CD8-positive, alpha-beta memory T cell (primary cell): ENCODE data around the gene WIZ. TPM values are rescaled to one million over a fixed set of nuclear protein-coding genes. Genes with fewer than 3 reads are reported as not detected.

Source experiments
- CTCF ChIA-PET: fragments of 350-600 bp; sonication (Branson Sonifier 250); formaldehyde crosslinking; loops from one replicate; lab custom pipeline; 2021; ENCODE audit warnings: antibody characterized with exemption; lab: Charles Lee
- POLR2A ChIA-PET: fragments of 350-600 bp; sonication (Branson Sonifier 250); formaldehyde crosslinking; loops from one replicate; lab custom pipeline; 2021; ENCODE audit warnings: antibody characterized with exemption; lab: Charles Lee
- DNase-seq, 5 donors: peaks; one replicate each; pipeline versions ENCODE4 v3.0.0 to v3.0.0-alpha.2; 2020 to 2022; ENCODE audit warnings: mixed read lengths in 1 of 5
- H3K27ac ChIP-seq: one replicate; pipeline ENCODE4 v1.7.0; 2013; ENCODE audit warnings: low read depth, mild to moderate bottlenecking, low read length, moderate library complexity
- H3K27me3 ChIP-seq: 2 replicates; pipeline ENCODE4 v1.7.0; 2013; ENCODE audit warnings: low read length, mild to moderate bottlenecking; ENCODE audit not compliant: insufficient read depth, poor library complexity, severe bottlenecking
- H3K36me3 ChIP-seq: 2 replicates; pipeline ENCODE4 v1.7.0; 2013; ENCODE audit warnings: mild to moderate bottlenecking, low read length, moderate library complexity; ENCODE audit not compliant: insufficient read depth
- H3K4me1 ChIP-seq: 2 replicates; pipeline ENCODE4 v1.7.0; 2013; ENCODE audit warnings: mild to moderate bottlenecking, low read length, moderate library complexity; ENCODE audit not compliant: insufficient read depth
- H3K4me3 ChIP-seq: 2 replicates; pipeline ENCODE4 v1.7.0; 2013; ENCODE audit warnings: mild to moderate bottlenecking, low read length
- H3K9me3 ChIP-seq: 2 replicates; pipeline ENCODE4 v1.7.0; 2013; ENCODE audit warnings: mild to moderate bottlenecking, low read length
- H3K27ac Mint-ChIP-seq, 8 donors: one replicate each; pipeline ENCODE4 v1.8.0; 2020 to 2021; ENCODE audit warnings: mixed read lengths in 8 of 8, mild to moderate bottlenecking in 6 of 8, inconsistent platforms in 3 of 8, moderate library complexity in 3 of 8
- H3K27me3 Mint-ChIP-seq, 2 donors: one replicate each; pipeline ENCODE4 v1.8.0; 2020 to 2021; ENCODE audit warnings: mixed read lengths in 2 of 2, mild to moderate bottlenecking in 1 of 2, moderate library complexity in 1 of 2
- H3K36me3 Mint-ChIP-seq, 3 donors: one replicate each; pipeline ENCODE4 v1.8.0; 2020 to 2021; ENCODE audit warnings: mixed read lengths in 3 of 3, inconsistent platforms in 1 of 3, mild to moderate bottlenecking in 1 of 3
- H3K4me1 Mint-ChIP-seq, 3 donors: one replicate each; pipeline ENCODE4 v1.8.0; 2020 to 2021; ENCODE audit warnings: mixed read lengths in 3 of 3, inconsistent platforms in 1 of 3, mild to moderate bottlenecking in 1 of 3
- H3K4me3 Mint-ChIP-seq, 7 donors: one replicate each; pipeline ENCODE4 v1.8.0; 2020 to 2021; ENCODE audit warnings: mixed read lengths in 7 of 7, mild to moderate bottlenecking in 6 of 7, moderate library complexity in 4 of 7, inconsistent platforms in 2 of 7
- H3K9me3 Mint-ChIP-seq, 5 donors: one replicate each; pipeline ENCODE4 v1.8.0; 2020 to 2022; ENCODE audit warnings: mixed read lengths in 5 of 5, mild to moderate bottlenecking in 3 of 5, moderate library complexity in 2 of 5, inconsistent platforms in 1 of 5
- polyA plus RNA-seq: library from polyadenylated mRNA; unstranded; fragments of 300-500 nt; fragmentation: Illumina TruSeq; gene quantifications from one replicate; pipeline ENCODE4 v1.2.3, GENCODE V29; 2021
- total RNA-seq, 2 experiments: library from RNA; stranded (reverse); gene quantifications; one replicate each; pipeline ENCODE4 v1.2.3, GENCODE V29; 2021

The WIZ gene
- total and polyA plus RNA-seq, 3 experiments from 2014 or later = 1.8 to 31.2 (median 28.9) TPM

- Mint-ChIP-seq H3K4me3 (no peak overlapping the region), H3K27ac (peak overlapping the region in 1 of 8 donors; percentile 21), H3K27me3 (no peaks in the 10 kb centered on the region), H3K9me3 (no peaks in the 10 kb centered on the region), H3K36me3 (peaks cover 0 to 74% (median 2%) of the 10 kb centered on the region in 3 donors), H3K4me1 (peaks cover 19 to 43% (median 26%) of the 10 kb centered on the region in 3 donors)
- Histone ChIP-seq H3K27me3 (no peaks in the 10 kb centered on the region), H3K36me3 (peaks cover 37% of the 10 kb centered on the region), H3K27ac (no peak overlapping the region), H3K4me3 (no peak overlapping the region), H3K4me1 (peaks cover 22% of the 10 kb centered on the region), H3K9me3 (no peaks in the 10 kb centered on the region)
- DNase-seq = no peak
- ChIA-PET CTCF (interaction anchor here (0.9 kb wide), 1 partner anchor 46 kb away, joined by 3 read pairs; the partner anchor contains the start of gene AKAP8L), POLR2A (no interaction called here)
Observed at GRCh38 chr19:15373644-15374043, 76.1 kb downstream of the WIZ start.

- CTCF ChIA-PET = no interaction called here
- no peak overlapping the region for H3K27ac Mint-ChIP-seq
Observed at GRCh38 chr19:15372891-15373301, 76.9 kb downstream of the WIZ start.

DNA sequence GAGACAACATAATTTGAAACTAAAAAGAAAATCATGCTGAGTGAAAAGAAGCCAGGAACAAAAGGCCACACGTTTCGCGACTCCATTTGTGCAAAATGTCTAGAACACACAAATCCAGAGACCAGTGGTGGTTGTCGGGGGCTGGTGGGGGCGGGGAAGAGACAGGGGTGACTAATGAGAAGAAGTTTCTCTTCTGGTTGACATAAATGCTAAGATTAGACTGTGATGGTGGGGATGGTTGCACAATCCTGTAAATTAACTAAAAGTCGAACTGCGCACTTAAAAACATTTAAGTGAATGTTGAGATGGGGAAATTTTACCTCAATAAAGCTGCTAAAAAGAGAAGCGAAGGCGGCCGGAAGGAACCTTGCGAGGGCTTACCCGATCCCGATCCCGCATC is 77.3 kb downstream of the WIZ start:
- DNase-seq = no peak
- CTCF ChIA-PET = no interaction called here

More at GRCh38 chr19:15372891-15373301, 76.9 kb downstream of the WIZ start:
- no peaks in the 10 kb centered on the region for H3K9me3 Mint-ChIP-seq
- DNase-seq = no peak
- Histone ChIP-seq H3K27me3 (no peaks in the 10 kb centered on the region), H3K9me3 (no peaks in the 10 kb centered on the region), H3K27ac (no peak overlapping the region), H3K36me3 (peaks cover 42% of the 10 kb centered on the region), H3K4me3 (no peak overlapping the region), H3K4me1 (peaks cover 17% of the 10 kb centered on the region)
- H3K4me1 Mint-ChIP-seq = peaks cover 14 to 37% (median 19%) of the 10 kb centered on the region in 3 donors
- no peak overlapping the region for H3K4me3 Mint-ChIP-seq
- H3K36me3 Mint-ChIP-seq = peaks cover 0 to 75% (median 2%) of the 10 kb centered on the region in 3 donors
- H3K27me3 Mint-ChIP-seq = no peaks in the 10 kb centered on the region
- POLR2A ChIA-PET = no interaction called here

DNA sequence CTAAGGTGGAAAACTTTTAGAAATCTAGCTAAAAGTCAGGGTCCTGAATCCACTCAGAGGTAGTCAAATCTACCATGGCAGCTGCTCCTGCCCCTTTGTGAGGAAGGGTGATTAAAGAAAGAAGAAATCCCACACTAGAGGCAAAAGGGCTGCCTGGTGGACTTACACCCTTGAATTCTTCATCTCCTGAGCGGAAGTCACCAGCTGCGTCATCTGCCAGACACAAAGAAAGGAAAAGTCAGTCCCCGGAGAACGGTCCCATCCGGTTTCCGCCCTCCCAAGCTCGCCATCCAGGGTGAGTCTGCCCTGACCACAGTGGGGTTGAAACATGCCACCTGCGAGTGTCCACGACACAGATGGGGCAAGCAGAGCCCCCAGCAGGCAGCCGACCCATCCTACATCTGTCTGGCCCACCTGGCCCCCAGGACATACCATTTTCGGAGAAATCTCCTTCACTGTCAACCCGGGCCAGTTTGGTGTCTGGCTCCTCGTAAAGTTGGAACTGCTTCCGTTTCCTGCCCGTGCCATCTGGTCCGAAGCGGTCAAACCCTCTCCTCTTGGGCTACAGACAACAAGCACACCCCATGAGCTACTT is 77.9 kb downstream of the WIZ start:
- H3K27ac ChIP-seq = no peak overlapping the region
- no peaks in the 10 kb centered on the region for H3K9me3 ChIP-seq
- Mint-ChIP-seq H3K4me1 (peaks cover 7 to 27% (median 11%) of the 10 kb centered on the region in 3 donors), H3K9me3 (no peaks in the 10 kb centered on the region), H3K4me3 (no peak overlapping the region), H3K27ac (peak overlapping the region in 1 of 8 donors; percentile 14), H3K36me3 (peaks cover 0 to 84% (median 2%) of the 10 kb centered on the region in 3 donors), H3K27me3 (no peaks in the 10 kb centered on the region)
- H3K4me1 ChIP-seq = peaks cover 7% of the 10 kb centered on the region
- DNase-seq = no peak
- no peak overlapping the region for H3K4me3 ChIP-seq
- peaks cover 48% of the 10 kb centered on the region for H3K36me3 ChIP-seq
- ChIA-PET POLR2A (interaction anchor here (0.5 to 2.0 kb wide), 2 partner anchors 8 to 21 kb away, joined by 3 to 9 read pairs; partner anchors contain the start of gene AKAP8), CTCF (no interaction called here)
- H3K27me3 ChIP-seq = no peaks in the 10 kb centered on the region

More for the DNA sequence above, 77.3 kb downstream of the WIZ start:
- Histone ChIP-seq H3K9me3 (no peaks in the 10 kb centered on the region), H3K4me1 (peaks cover 13% of the 10 kb centered on the region), H3K4me3 (no peak overlapping the region), H3K36me3 (peaks cover 46% of the 10 kb centered on the region), H3K27me3 (no peaks in the 10 kb centered on the region), H3K27ac (no peak overlapping the region)
- peak overlapping the region in 1 of 8 donors; percentile 14 for H3K27ac Mint-ChIP-seq
- peaks cover 0 to 80% (median 2%) of the 10 kb centered on the region in 3 donors for H3K36me3 Mint-ChIP-seq
- POLR2A ChIA-PET = no interaction called here
- H3K27me3 Mint-ChIP-seq = no peaks in the 10 kb centered on the region
- no peaks in the 10 kb centered on the region for H3K9me3 Mint-ChIP-seq
- no peak overlapping the region for H3K4me3 Mint-ChIP-seq
- H3K4me1 Mint-ChIP-seq = peaks cover 11 to 33% (median 15%) of the 10 kb centered on the region in 3 donors

DNA sequence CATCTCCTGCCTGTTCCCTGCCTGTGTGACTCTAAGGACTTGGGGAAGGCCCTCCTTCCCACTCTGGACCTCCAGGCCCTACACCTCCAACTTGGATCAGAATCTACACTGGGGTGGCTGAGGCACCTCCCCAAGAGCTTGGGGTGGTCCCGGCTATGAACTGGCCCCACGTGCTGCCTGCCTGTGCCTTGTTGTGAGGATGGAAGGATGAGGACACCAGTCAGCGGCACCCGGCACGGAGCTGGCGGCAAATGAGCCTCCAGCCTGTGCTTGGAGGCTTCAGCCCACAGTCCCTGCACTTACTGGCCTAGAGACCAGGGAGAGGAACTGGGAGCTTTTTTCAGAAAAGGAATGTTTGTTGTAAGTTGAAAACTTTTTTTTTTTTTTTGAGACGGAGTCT is 78.6 kb downstream of the WIZ start:
- CTCF ChIA-PET = no interaction called here
- POLR2A ChIA-PET = interaction anchor here (0.5 to 2.0 kb wide), 3 partner anchors 9 to 21 kb away, joined by 3 to 9 read pairs (median 5); partner anchors contain the start of gene AKAP8

More for the DNA sequence above, 78.6 kb downstream of the WIZ start:
- no peak for DNase-seq
- no peak overlapping the region for H3K4me3 Mint-ChIP-seq
- H3K4me1 ChIP-seq = no peaks in the 10 kb centered on the region
- no peaks in the 10 kb centered on the region for H3K9me3 Mint-ChIP-seq
- H3K27ac ChIP-seq = no peak overlapping the region
- H3K27ac Mint-ChIP-seq = no peak overlapping the region
- H3K4me3 ChIP-seq = no peak overlapping the region
- H3K36me3 Mint-ChIP-seq = peaks cover 0 to 87% (median 2%) of the 10 kb centered on the region in 3 donors
- no peaks in the 10 kb centered on the region for H3K27me3 ChIP-seq
- H3K36me3 ChIP-seq = peaks cover 48% of the 10 kb centered on the region
- no peaks in the 10 kb centered on the region for H3K9me3 ChIP-seq
- no peaks in the 10 kb centered on the region for H3K27me3 Mint-ChIP-seq
- peaks cover 3 to 20% (median 6%) of the 10 kb centered on the region in 3 donors for H3K4me1 Mint-ChIP-seq

Other genes with a start within 250 kb of the WIZ start
- gene NOTCH3, start 249.0 kb downstream of the WIZ start, total RNA-seq = under 1 TPM in 1 of 2 experiments, not detected in 1; 0.04 TPM
- not detected for gene NOTCH3, start 249.0 kb downstream of the WIZ start, polyA plus RNA-seq
- not detected for gene EPHX3, start 217.5 kb downstream of the WIZ start, total RNA-seq
- gene EPHX3, start 217.5 kb downstream of the WIZ start, polyA plus RNA-seq = not detected
- 100 to 1,000 TPM; 101 to 109 TPM for gene BRD4, start 117.4 kb downstream of the WIZ start, total RNA-seq
- gene BRD4, start 117.4 kb downstream of the WIZ start, polyA plus RNA-seq = 35.3 TPM
- gene AKAP8, start 70.2 kb downstream of the WIZ start, total RNA-seq = 10 to 100 TPM; 48.6 to 59.8 TPM
- 22.3 TPM for gene AKAP8, start 70.2 kb downstream of the WIZ start, polyA plus RNA-seq
- 10 to 100 TPM; 74.5 to 74.9 TPM for gene AKAP8L, start 31.0 kb downstream of the WIZ start, total RNA-seq
- 69.8 TPM for gene AKAP8L, start 31.0 kb downstream of the WIZ start, polyA plus RNA-seq
- gene RASAL3, start 14.6 kb upstream of the WIZ start, total RNA-seq = 100 to 1,000 TPM; 120 to 125 TPM
- gene RASAL3, start 14.6 kb upstream of the WIZ start, polyA plus RNA-seq = 144 TPM
- gene PGLYRP2, start 29.5 kb upstream of the WIZ start, total RNA-seq = under 1 TPM in 1 of 2 experiments, not detected in 1; 0.13 TPM
- 0.49 TPM for gene PGLYRP2, start 29.5 kb upstream of the WIZ start, polyA plus RNA-seq
- under 1 TPM; 0.71 to 0.79 TPM for gene CYP4F22, start 58.6 kb upstream of the WIZ start, total RNA-seq
- 5.1 TPM for gene CYP4F22, start 58.6 kb upstream of the WIZ start, polyA plus RNA-seq
- gene CYP4F8, start 165.3 kb upstream of the WIZ start, total RNA-seq = not detected
- not detected for gene CYP4F8, start 165.3 kb upstream of the WIZ start, polyA plus RNA-seq
- gene CYP4F3, start 190.9 kb upstream of the WIZ start, total RNA-seq = under 1 TPM; 0.16 to 0.28 TPM
- gene CYP4F3, start 190.9 kb upstream of the WIZ start, polyA plus RNA-seq = not detected
- gene CYP4F12, start 223.1 kb upstream of the WIZ start, total RNA-seq = 1 to 10 TPM in 1 of 2 experiments, under 1 TPM in 1; 0.93 to 1.3 TPM
- gene CYP4F12, start 223.1 kb upstream of the WIZ start, polyA plus RNA-seq = not detected